NCI-H187 (cell line): ENCODE data around the gene IL34.
"Not testable (repeated sequence)": the region's sequence is repeated elsewhere in the genome, so short reads cannot be mapped to it uniquely, and the experiment has no call there.

ENCODE experiments used
- DNase-seq, 2 experiments: peaks; one replicate each; lab custom pipeline; 2025; lab: John Stamatoyannopoulos, UW

The IL34 gene

GRCh38 chr16:70658921-70659320 lies 12.6 kb downstream of the IL34 start:
- DNase-seq: no peak

GRCh38 chr16:70659546-70659945 lies 13.2 kb downstream of the IL34 start:
- no peak for DNase-seq

- no peak for DNase-seq
Measured at GRCh38 chr16:70659953-70660671, 13.8 kb downstream of the IL34 start.

- no peak for DNase-seq
Measured at GRCh38 chr16:70660672-70661350, 14.5 kb downstream of the IL34 start.

GRCh38 chr16:70661534-70661917 lies 15.2 kb downstream of the IL34 start:
- DNase-seq: no peak

GRCh38 chr16:70661918-70662641 lies 15.7 kb downstream of the IL34 start:
- no peak for DNase-seq

- no peak for DNase-seq
Measured at GRCh38 chr16:70662991-70663523, 16.7 kb downstream of the IL34 start.

GRCh38 chr16:70663524-70664324 lies 17.4 kb downstream of the IL34 start:
- DNase-seq: no peak

GRCh38 chr16:70664325-70665112 lies 18.2 kb downstream of the IL34 start:
- no peak for DNase-seq

- DNase-seq: no peak
Measured at GRCh38 chr16:70665113-70665694, 18.8 kb downstream of the IL34 start.

GRCh38 chr16:70665806-70666735 lies 19.7 kb downstream of the IL34 start:
- DNase-seq: no peak

GRCh38 chr16:70670175-70670574 lies 23.8 kb downstream of the IL34 start:
- DNase-seq: no peak

GRCh38 chr16:70670938-70671337 lies 24.6 kb downstream of the IL34 start:
- DNase-seq: not testable (repeated sequence)

- DNase-seq: no peak
Measured at GRCh38 chr16:70674221-70675014, 28.1 kb downstream of the IL34 start.

- DNase-seq: no peak
Measured at GRCh38 chr16:70675851-70676513, 29.6 kb downstream of the IL34 start.

GRCh38 chr16:70676675-70677498 lies 30.5 kb downstream of the IL34 start:
- DNase-seq: no peak

- DNase-seq: no peak
Measured at GRCh38 chr16:70677499-70678120, 31.3 kb downstream of the IL34 start.
